Stimulated activated CD4-positive, alpha-beta T cell treated with anti-CD3 and anti-CD28 coated beads, Interleukin-1b, Interleukin-23, amount 100 ng/mL, for 48 hours (primary cell): Measurements from ENCODE around the gene ALG12.
"Not testable (repeated sequence)": the region's sequence is repeated elsewhere in the genome, so short reads cannot be mapped to it uniquely, and the experiment has no call there.

Source experiments
- DNase-seq: peaks from one replicate; pipeline ENCODE4 v3.0.0-alpha.2; 2020

ALG12 gene

GRCh38 chr22:49862496-49862776, 55.8 kb downstream of the ALG12 start:
- DNase-seq = no peak

- DNase-seq = no peak
These were observed 56.4 kb downstream of the ALG12 start for GRCh38 chr22:49861642-49862495.

GRCh38 chr22:49858827-49859226, 59.4 kb downstream of the ALG12 start:
- no peak for DNase-seq

DNA sequence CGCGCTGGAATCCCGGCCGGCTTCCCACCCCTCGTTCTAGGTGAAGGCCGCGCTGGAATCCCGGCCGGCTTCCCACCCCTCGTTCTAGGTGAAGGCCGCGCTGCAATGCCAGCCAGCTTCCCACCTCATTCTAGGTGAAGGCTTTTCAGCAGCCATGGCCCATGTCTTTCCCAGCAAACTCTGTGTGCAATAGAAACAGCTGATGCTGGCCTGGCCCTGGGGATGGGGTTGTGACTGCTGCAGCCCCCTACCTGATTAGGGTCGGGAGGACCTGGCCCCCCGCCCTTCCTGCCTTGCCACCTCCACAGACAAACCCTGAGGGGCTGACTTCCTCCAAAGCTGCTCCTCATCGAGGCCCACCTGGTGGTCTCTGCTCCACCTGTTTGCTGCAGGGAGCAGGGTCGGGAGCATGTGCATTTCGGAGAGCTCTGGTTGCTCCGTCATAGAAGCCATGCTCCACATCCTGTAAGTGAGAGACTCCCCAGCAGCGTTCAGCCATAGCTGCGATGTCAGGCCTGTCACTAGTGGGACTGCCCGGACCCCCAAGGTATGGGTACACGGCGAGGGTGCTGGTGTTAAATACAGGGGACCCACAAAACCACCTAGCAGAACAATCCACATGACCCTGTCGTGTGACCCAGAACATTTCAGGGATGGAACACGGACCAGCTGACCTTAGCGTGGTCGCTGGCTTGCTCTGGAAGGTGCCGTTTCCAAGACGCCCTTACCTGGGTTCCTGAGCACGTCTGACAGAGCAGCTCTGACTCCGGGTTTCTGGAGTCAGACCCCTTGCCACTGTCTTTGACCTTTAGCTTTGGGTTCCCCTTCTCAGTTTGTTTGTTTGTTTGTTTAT, 61.2 kb downstream of the ALG12 start:
- DNase-seq = no peak

- DNase-seq = no peak
These were observed 61.9 kb downstream of the ALG12 start for GRCh38 chr22:49856343-49856742.

DNA sequence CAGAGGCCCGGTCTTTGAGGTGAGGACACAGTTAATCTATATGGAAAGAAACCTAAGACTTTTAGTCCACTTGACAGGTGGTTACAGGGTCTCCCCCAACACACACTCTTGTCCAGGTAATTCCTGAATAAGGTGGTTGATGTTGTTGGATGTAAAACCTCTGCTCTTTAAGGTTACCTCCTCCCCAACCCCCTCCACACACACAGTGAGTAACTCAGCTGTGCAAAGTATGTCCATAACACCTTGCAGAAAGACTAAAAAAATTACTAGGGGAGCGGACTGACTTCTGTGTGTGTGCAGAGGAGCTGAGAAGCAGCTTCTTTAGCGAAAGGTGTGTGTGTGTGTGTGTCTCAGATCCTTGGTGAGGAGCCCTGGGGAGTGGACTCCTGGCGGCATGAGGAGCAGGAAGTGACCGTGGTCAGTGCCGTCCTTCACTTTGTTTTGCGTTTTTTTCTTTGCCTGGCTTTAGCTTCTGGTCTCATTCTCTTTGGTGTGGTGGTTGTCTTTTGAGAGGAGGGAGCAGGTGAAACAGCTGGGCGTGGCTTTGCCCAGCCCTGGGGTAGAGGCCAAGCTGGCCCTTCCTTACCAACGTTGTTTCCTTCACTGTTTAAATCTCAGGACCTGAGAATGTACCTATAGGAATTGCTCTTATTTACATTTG, 62.9 kb downstream of the ALG12 start:
- DNase-seq = no peak

DNA sequence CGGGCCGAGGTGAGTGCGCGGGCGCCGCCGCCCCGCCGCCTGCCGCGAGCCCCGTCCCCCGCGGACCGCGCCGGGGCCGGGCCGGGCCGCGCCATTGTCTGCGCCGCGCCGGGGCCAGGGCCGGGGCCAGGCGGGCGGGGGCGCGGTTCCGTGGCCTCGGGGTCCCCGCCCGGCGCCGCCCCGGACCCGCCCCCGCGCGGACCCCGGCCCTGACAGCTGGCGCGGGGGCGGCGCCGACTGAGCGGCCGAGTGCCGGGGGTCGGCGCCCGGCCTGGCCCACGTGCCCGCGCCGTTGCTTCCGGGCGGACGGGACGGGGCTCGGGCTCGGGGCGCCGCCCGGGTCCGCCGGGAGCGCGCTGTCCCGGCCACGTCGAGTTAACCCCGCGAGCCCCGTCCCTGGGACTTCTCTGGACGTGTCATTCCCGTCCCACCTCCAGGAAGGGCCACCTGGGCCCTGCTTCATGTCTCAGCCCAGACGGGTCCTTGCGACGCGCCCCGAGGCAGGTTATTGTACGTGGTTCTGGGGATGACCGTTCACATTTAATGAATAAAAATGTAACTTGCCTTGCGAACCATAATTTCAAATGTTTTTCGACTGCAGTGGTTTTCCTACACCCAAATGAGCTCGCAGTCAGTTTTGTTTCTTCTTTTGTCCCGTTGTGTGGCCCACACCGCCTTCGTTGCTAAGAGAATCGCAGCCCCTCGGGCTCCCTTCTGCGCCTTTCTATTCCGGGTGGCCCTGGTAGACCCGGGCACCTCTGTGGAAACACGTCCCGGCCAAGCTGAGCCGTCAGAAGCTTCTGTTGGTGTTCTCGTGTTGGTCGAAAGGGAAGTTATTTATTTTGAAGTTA, 64.0 kb downstream of the ALG12 start:
- no peak for DNase-seq

GRCh38 chr22:49852898-49853894, 65.0 kb downstream of the ALG12 start, which contains the start of gene ZBED4:
Gene ZBED4 (plus strand): TSS chr22:49853844. CDS start chr22:49883663, 29,819 bp downstream.
- peak; percentile 97 for DNase-seq

- DNase-seq = not testable (repeated sequence)
These were observed 65.7 kb downstream of the ALG12 start for GRCh38 chr22:49852568-49852897.

- DNase-seq = no peak
These were observed 67.1 kb downstream of the ALG12 start for GRCh38 chr22:49850959-49851802.
